ENCODE measurements around the gene PRMT3. TPM values are rescaled to one million over a fixed set of nuclear protein-coding genes. Genes with fewer than 3 reads are reported as not detected.

PRMT3 gene
- total and polyA plus RNA-seq, 2 donors (not counting 1 experiment from before 2014, with no cell fraction given): 6.0 to 18.3 TPM

GRCh38 chr11:20444535-20444934 is 57.0 kb downstream of the PRMT3 start:
- H3K4me1 Mint-ChIP-seq: no peaks in the 10 kb centered on the region
- peaks cover 0 to 2% of the 10 kb centered on the region in 2 experiments for H3K36me3 ChIP-seq (replicated peaks in 1 of 2; ENCODE audit: control extremely low read depth in 1 of 2, control insufficient read depth in 1 of 2, extremely low read depth in 1 of 2, insufficient read depth in 2 of 2, low read length in 1 of 2)
- POLR2A ChIA-PET: no interaction called here
- H3K27me3 Mint-ChIP-seq: no peaks in the 10 kb centered on the region
- H4K20me1 ChIP-seq (ENCODE audit: control insufficient read depth, insufficient read depth, low read length, poor library complexity, severe bottlenecking): no peaks in the 10 kb centered on the region
- H3K4me3 Mint-ChIP-seq: no peak overlapping the region
- no peak overlapping the region for H3K9ac ChIP-seq (ENCODE audit: low read length)
- no peak overlapping the region for H3K4me2 ChIP-seq (replicated peaks; ENCODE audit: low read depth, low read length, poor library complexity, severe bottlenecking)
- intact Hi-C loops (cut with micrococcal nuclease): no loop called here
- no CpG with 5 or more reads among the region's 1 CpG for WGBS (ENCODE audit: insufficient coverage)
- CTCF ChIA-PET: no interaction called here
- H3K27me3 ChIP-seq (replicated peaks in 1 of 4; ENCODE audit: control extremely low read depth in 1 of 4, control insufficient read depth in 3 of 4, insufficient read depth in 4 of 4, low read length in 3 of 4): no peaks in the 10 kb centered on the region
- no peaks in the 10 kb centered on the region for H3K9me3 Mint-ChIP-seq (ENCODE audit: insufficient read depth)
- H3K4me1 ChIP-seq (ENCODE audit: control insufficient read depth in 2 of 2, insufficient read depth in 2 of 2, low read length in 2 of 2): no peaks in the 10 kb centered on the region
- H3K4me3 ChIP-seq (ENCODE audit: control extremely low read depth in 1 of 5, extremely low read depth in 1 of 5, insufficient read depth in 1 of 5, low read depth in 2 of 5, low read length in 4 of 5): no peak overlapping the region
- H3K27ac ChIP-seq (ENCODE audit: low read length in 2 of 2): no peak overlapping the region
- no peaks in the 10 kb centered on the region for H3K9me3 ChIP-seq (ENCODE audit: control extremely low read depth in 1 of 3, control insufficient read depth in 2 of 3, insufficient read depth in 1 of 3, low read length in 2 of 3)
- TF ChIP-seq CTCF (IDR thresholded peaks at IDR 0.05) (no peak), EZH2 (IDR thresholded peaks at IDR 0.05; ENCODE audit: borderline replicate concordance, insufficient read depth, low read depth, low read length, poor library complexity, severe bottlenecking) (no peak)
- no peak for DNase-seq
- H2AFZ ChIP-seq (ENCODE audit: insufficient read depth, low read depth, low read length, poor library complexity, severe bottlenecking): no peak overlapping the region
- no peaks in the 10 kb centered on the region for H3K79me2 ChIP-seq (ENCODE audit: control insufficient read depth, insufficient read depth, low read length)
- no peak for ATAC-seq (ENCODE audit: low read depth)
- H3K27ac Mint-ChIP-seq: no peak overlapping the region

GRCh38 chr11:20448834-20449233 is 61.3 kb downstream of the PRMT3 start:
- POLR2A ChIA-PET: no interaction called here
- H3K4me3 Mint-ChIP-seq: no peak overlapping the region
- peaks cover 9% of the 10 kb centered on the region for H3K4me1 Mint-ChIP-seq

More at GRCh38 chr11:20448834-20449233, 61.3 kb downstream of the PRMT3 start:
- Histone ChIP-seq H2AFZ (ENCODE audit: insufficient read depth, low read depth, low read length, poor library complexity, severe bottlenecking) (no peak overlapping the region), H3K27me3 (replicated peaks in 1 of 4; ENCODE audit: control extremely low read depth in 1 of 4, control insufficient read depth in 3 of 4, insufficient read depth in 4 of 4, low read length in 3 of 4) (no peaks in the 10 kb centered on the region), H3K27ac (ENCODE audit: low read length in 2 of 2) (no peak overlapping the region), H3K4me2 (replicated peaks; ENCODE audit: low read depth, low read length, poor library complexity, severe bottlenecking) (no peak overlapping the region), H3K79me2 (ENCODE audit: control insufficient read depth, insufficient read depth, low read length) (no peaks in the 10 kb centered on the region), H3K4me3 (ENCODE audit: control extremely low read depth in 1 of 5, extremely low read depth in 1 of 5, insufficient read depth in 1 of 5, low read depth in 2 of 5, low read length in 4 of 5) (no peak overlapping the region), H3K36me3 (replicated peaks in 1 of 2; ENCODE audit: control extremely low read depth in 1 of 2, control insufficient read depth in 1 of 2, extremely low read depth in 1 of 2, insufficient read depth in 2 of 2, low read length in 1 of 2) (peaks cover 5 to 6% of the 10 kb centered on the region in 2 experiments), H4K20me1 (ENCODE audit: control insufficient read depth, insufficient read depth, low read length, poor library complexity, severe bottlenecking) (no peaks in the 10 kb centered on the region), H3K9ac (ENCODE audit: low read length) (no peak overlapping the region), H3K9me3 (ENCODE audit: control extremely low read depth in 1 of 3, control insufficient read depth in 2 of 3, insufficient read depth in 1 of 3, low read length in 2 of 3) (no peaks in the 10 kb centered on the region), H3K4me1 (ENCODE audit: control insufficient read depth in 2 of 2, insufficient read depth in 2 of 2, low read length in 2 of 2) (no peaks in the 10 kb centered on the region)
- DNase-seq (no peak), ATAC-seq (ENCODE audit: low read depth) (no peak)
- no peak for TF ChIP-seq EZH2 (IDR thresholded peaks at IDR 0.05; ENCODE audit: borderline replicate concordance, insufficient read depth, low read depth, low read length, poor library complexity, severe bottlenecking)
- TF ChIP-seq CTCF (IDR thresholded peaks at IDR 0.05): no peak
- CTCF ChIA-PET: no interaction called here
- H3K9me3 Mint-ChIP-seq (ENCODE audit: insufficient read depth): no peaks in the 10 kb centered on the region
- intact Hi-C loops (cut with micrococcal nuclease): no loop called here
- WGBS (ENCODE audit: insufficient coverage): 100% methylated on average over 1 of the region's 4 CpGs
- H3K27me3 Mint-ChIP-seq: no peaks in the 10 kb centered on the region
- H3K27ac Mint-ChIP-seq: no peak overlapping the region
